HepG2 (cell line): Measurements from ENCODE around the gene DSG2. TPM values are rescaled to one million over a fixed set of nuclear protein-coding genes. Genes with fewer than 3 reads are reported as not detected.

Experiments
- ATAC-seq: fragments of 200-7000 bp; cut with Tn5 transposase; 3 replicates; pipeline ENCODE4 v1.9.1; 2020; ENCODE audit warnings: mild to moderate bottlenecking, moderate library complexity
- BruUV-seq: library from RNA; stranded (reverse); fragments of 400-500 nt; replicated peaks from 2 replicates; lab custom pipeline; 2021; lab: Mats Ljungman, UMichigan
- CTCF ChIA-PET: fragments of 300-600 bp; formaldehyde crosslinking; extraction: SDS; loops from one replicate; lab custom pipeline; 2021; ENCODE audit warnings: low total read pairs, inconsistent platforms, low intra/inter-chr PET ratio; lab: Yijun Ruan, JAX
- POLR2A ChIA-PET: fragments of 350-600 bp; sonication (Branson Sonifier 250); formaldehyde crosslinking; loops from one replicate; lab custom pipeline; 2020; ENCODE audit warnings: antibody characterized with exemption, inconsistent platforms; lab: Yijun Ruan, JAX
- DNase-seq: peaks from one replicate; pipeline ENCODE4 v3.0.0-alpha.2; 2015; ENCODE audit warnings: low spot score
- FAIRE-seq: peaks from 3 replicates; lab custom pipeline; 2011; peaks lifted over from hg19 to GRCh38; lab: Jason Lieb, UNC
- H2AFZ ChIP-seq: one replicate; pipeline ENCODE4 v1.6.1; 2011; ENCODE audit warnings: low read length, inconsistent platforms
- H3K27ac ChIP-seq: fragments of 300-600 bp; 3 replicates; pipeline ENCODE4 v1.8.0; 2011; ENCODE audit warnings: mixed run types, mild to moderate bottlenecking, mixed read lengths, low read length, inconsistent platforms; ENCODE audit not compliant: insufficient read depth; ENCODE audit errors: extremely low read length
- H3K27me3 ChIP-seq, 2 experiments: fragments of 200-600 bp in 1 of 2; 2 replicates in 1 of 2; 3 replicates in 1 of 2; pipeline versions ENCODE4 v1.6.0 to v1.8.0; 2011; ENCODE audit warnings: low read length in 2 of 2, mild to moderate bottlenecking in 2 of 2, moderate library complexity in 2 of 2, inconsistent platforms in 1 of 2; ENCODE audit not compliant: insufficient read depth in 2 of 2, control insufficient read depth in 1 of 2
- H3K36me3 ChIP-seq, 2 experiments: fragments of 200-600 bp in 1 of 2; replicated peaks in 1 of 2; 2 replicates in 1 of 2; 3 replicates in 1 of 2; pipeline versions ENCODE4 v1.5.1 to v1.8.0; 2011; ENCODE audit warnings: low read length in 2 of 2, inconsistent platforms in 1 of 2; ENCODE audit not compliant: insufficient read depth in 2 of 2, control insufficient read depth in 1 of 2
- H3K4me1 ChIP-seq: 2 replicates; pipeline ENCODE4 v1.5.1; 2012; ENCODE audit warnings: low read length, inconsistent platforms; ENCODE audit not compliant: insufficient read depth
- H3K4me2 ChIP-seq: 2 replicates; pipeline ENCODE4 v1.6.0; 2011; ENCODE audit warnings: low read depth, low read length, inconsistent platforms
- H3K4me3 ChIP-seq, 3 experiments: fragments of 200-600 bp in 1 of 3; sonication (generic), shearing (Covaris generic) in 1 of 3; replicated peaks in 1 of 3; 2 replicates each; pipeline ENCODE4 v1.5.1; 2011 to 2016; ENCODE audit warnings: low read length in 3 of 3, inconsistent platforms in 2 of 3, low read depth in 2 of 3, mild to moderate bottlenecking in 2 of 3, control low read depth in 1 of 3, mixed read lengths in 1 of 3; ENCODE audit not compliant: insufficient read depth in 1 of 3
- H3K79me2 ChIP-seq: one replicate; pipeline ENCODE4 v1.6.1; 2011; ENCODE audit warnings: low read length, inconsistent platforms; ENCODE audit not compliant: insufficient read depth
- H3K9ac ChIP-seq: 2 replicates; pipeline ENCODE4 v1.6.0; 2011; ENCODE audit warnings: mild to moderate bottlenecking, low read depth, low read length, inconsistent platforms; ENCODE audit not compliant: insufficient read depth
- H3K9me3 ChIP-seq: 2 replicates; pipeline ENCODE4 v1.5.1; 2012; ENCODE audit warnings: mild to moderate bottlenecking, low read length
- H4K20me1 ChIP-seq: 2 replicates; pipeline ENCODE4 v1.6.0; 2011; ENCODE audit warnings: inconsistent platforms, mild to moderate bottlenecking, low read length, moderate library complexity; ENCODE audit not compliant: insufficient read depth
- ARHGAP35 ChIP-seq: sonication (generic); formaldehyde crosslinking; IDR thresholded peaks from 2 replicates; pipeline ENCODE4 v1.9.0; 2022; ENCODE audit warnings: mild to moderate bottlenecking, inconsistent platforms, moderate library complexity, missing genetic modification reagents, borderline replicate concordance
- ARID3A ChIP-seq: IDR thresholded peaks from 2 replicates; pipeline ENCODE4 v1.6.1; 2012; ENCODE audit warnings: low read depth, low read length, improper control_type of control experiment
- ARID5B ChIP-seq: IDR thresholded peaks from 2 replicates; pipeline ENCODE4 v1.4.0; 2020; ENCODE audit warnings: mild to moderate bottlenecking, missing genetic modification reagents
- CEBPG ChIP-seq: IDR thresholded peaks from 2 replicates; pipeline ENCODE4 v1.6.1; 2016
- CTCF ChIP-seq: sonication (generic); formaldehyde crosslinking; IDR thresholded peaks from 2 replicates; pipeline ENCODE4 v1.5.0; 2020; ENCODE audit warnings: mild to moderate bottlenecking, missing genetic modification reagents, moderate library complexity
- EZH2 ChIP-seq: conservative IDR thresholded peaks from 2 replicates; pipeline ENCODE4 v1.6.1; 2012; ENCODE audit warnings: mild to moderate bottlenecking, low read depth, low read length, moderate library complexity
- GABPA ChIP-seq, 2 experiments: IDR thresholded peaks; 2 replicates each; pipeline ENCODE4 v1.6.1; 2011 to 2016; ENCODE audit warnings: low read depth in 2 of 2, low read length in 1 of 2, missing biosample characterization in 1 of 2, missing genetic modification characterization in 1 of 2
- GLMP ChIP-seq: sonication (generic); formaldehyde crosslinking; IDR thresholded peaks from 2 replicates; pipeline ENCODE4 v1.9.0; 2021; ENCODE audit warnings: missing genetic modification reagents, mild to moderate bottlenecking, borderline replicate concordance
- RAD21 ChIP-seq: fragments of 450-650 bp; formaldehyde crosslinking; IDR thresholded peaks from 2 replicates; pipeline ENCODE4 v1.5.0; 2020; ENCODE audit warnings: mild to moderate bottlenecking
- STAG1 ChIP-seq: sonication (generic); formaldehyde crosslinking; IDR thresholded peaks from 2 replicates; pipeline ENCODE4 v1.4.0; 2020; ENCODE audit warnings: missing genetic modification reagents
- ZNF362 ChIP-seq: sonication (generic); formaldehyde crosslinking; IDR thresholded peaks from 2 replicates; pipeline ENCODE4 v1.4.0; 2020; ENCODE audit warnings: missing genetic modification reagents, mild to moderate bottlenecking, borderline replicate concordance
- WGBS: methylation state at CpG from one replicate; pipeline ENCODE4 v1.1.6; 2017; ENCODE audit warnings: low lambda C conversion rate; 5-methylcytosine and 5-hydroxymethylcytosine counted together
- in situ Hi-C: cut with HindIII; loops from 2 replicates; pipeline ENCODE4 v1.10.0; 2017; ENCODE audit warnings: low pct_unique_long_range_greater_than_20kb; ENCODE audit not compliant: extremely low pct_ligation_motif_present
- intact Hi-C: fragments of 100-400 bp; cut with micrococcal nuclease; formaldehyde crosslinking; loops from one replicate; pipeline ENCODE4 v1.10.0; 2022; ENCODE audit not compliant: unreplicated experiment
- polyA plus RNA-seq, 8 experiments: library from polyadenylated mRNA; depleted of rRNA in 3 of 8; stranded (reverse) in 7 of 8; unstranded in 1 of 8; fragments of >200 nt; fragmentation: Illumina TruSeq in 4 of 8; extraction: Trizol in 4 of 8; gene quantifications; 2 replicates each; pipeline versions ENCODE4 v1.2.1 to v1.2.3, GENCODE V29; 2011 to 2016; ENCODE audit warnings: low read depth in 4 of 8, missing spikeins in 1 of 8, mixed read lengths in 1 of 8; ENCODE audit not compliant: insufficient read depth in 1 of 8
- total RNA-seq, 5 experiments: library from RNA; depleted of rRNA; stranded (reverse); fragments of >200 nt; fragmentation: Illumina TruSeq; extraction: Trizol; gene quantifications; 2 replicates each; pipeline ENCODE4 v1.2.3, GENCODE V29; 2016; ENCODE audit warnings: low read depth in 1 of 5

Gene DSG2
- total and polyA plus RNA-seq, 2 of the 13 experiments (the other 11 are each of a cell fraction or from before 2014, with no cell fraction given) = 23.3 to 66.7 TPM

- Histone ChIP-seq H3K36me3 (no peaks in the 10 kb centered on the region), H3K4me1 (peaks cover 55% of the 10 kb centered on the region), H2AFZ (peak overlapping the region; percentile 44), H3K9ac (no peak overlapping the region), H4K20me1 (no peaks in the 10 kb centered on the region), H3K27ac (no peak overlapping the region), H3K79me2 (no peaks in the 10 kb centered on the region), H3K9me3 (no peaks in the 10 kb centered on the region), H3K27me3 (no peaks in the 10 kb centered on the region), H3K4me3 (peak overlapping the region in 2 of 3 experiments; percentile 10 to 36; a peak in 1 of 6 replicates), H3K4me2 (peak overlapping the region; percentile 67)
- intact Hi-C loops = loop anchor here (1.0 to 10.0 kb wide), 8 partner anchors 36 to 419 kb away; partner anchors contain the start of genes B4GALT6 and TTR
- ATAC-seq (peak; percentile 53), FAIRE-seq (peak; percentile 62), DNase-seq (peak; percentile 58)
- ChIA-PET POLR2A (interaction anchor here (1.0 kb wide), 1 partner anchor 31 kb away, joined by 5 read pairs; no protein-coding TSS in a partner anchor), CTCF (interaction anchor here (0.8 to 2.0 kb wide), 5 partner anchors 70 to 421 kb away, joined by 4 to 42 read pairs (median 12); no protein-coding TSS in a partner anchor)
- 2% methylated on average over 7 of the region's 7 CpGs for WGBS
- in situ Hi-C loops = loop anchor here (5.0 to 10.0 kb wide), 4 partner anchors 71 to 419 kb away; no protein-coding TSS in a partner anchor
- BruUV-seq = no TSS peak
- no peak for TF ChIP-seq GLMP (CRISPR knock-in tag)
- TF ChIP-seq ARID5B (CRISPR knock-in tag) = peak; percentile 14; the same call in 1 of the 2 replicates
- TF ChIP-seq ARHGAP35 (CRISPR knock-in tag) = no peak
- peak; percentile 90; the same call in 1 of the 2 replicates for TF ChIP-seq ZNF362 (CRISPR knock-in tag)
- 0 out of 2 replicates have a peak, but pooled peaks have one; percentile 2 for TF ChIP-seq CEBPG (CRISPR knock-in tag)
- TF ChIP-seq GABPA (IDR thresholded peaks at IDR 0.05; ENCODE audit: low read depth, low read length) = no peak
- TF ChIP-seq GABPA (CRISPR knock-in tag; IDR thresholded peaks at IDR 0.05; ENCODE audit: low read depth) = 0 out of 2 replicates have a peak, but pooled peaks have one; percentile 8
- peak; percentile 85 for TF ChIP-seq CTCF
- TF ChIP-seq EZH2 = no peak
- TF ChIP-seq RAD21 = peak; percentile 82
- TF ChIP-seq STAG1 = peak; percentile 93
- peak; percentile 85 for TF ChIP-seq ARID3A
Observed at GRCh38 chr18:31555971-31556747, 58.2 kb downstream of the DSG2 start.
